GM21526 (cell line): Measurements from ENCODE around the gene RPP25.
"Not testable (repeated sequence)": the region's sequence is repeated elsewhere in the genome, so short reads cannot be mapped to it uniquely, and the experiment has no call there.

ENCODE experiments used
- ATAC-seq: cut with Tn5 transposase; IDR thresholded peaks from one replicate; pipeline ENCODE4 v1.9.1; 2021; ENCODE audit warnings: moderate library complexity; ENCODE audit not compliant: unreplicated experiment, low FRiP score

The RPP25 gene

DNA sequence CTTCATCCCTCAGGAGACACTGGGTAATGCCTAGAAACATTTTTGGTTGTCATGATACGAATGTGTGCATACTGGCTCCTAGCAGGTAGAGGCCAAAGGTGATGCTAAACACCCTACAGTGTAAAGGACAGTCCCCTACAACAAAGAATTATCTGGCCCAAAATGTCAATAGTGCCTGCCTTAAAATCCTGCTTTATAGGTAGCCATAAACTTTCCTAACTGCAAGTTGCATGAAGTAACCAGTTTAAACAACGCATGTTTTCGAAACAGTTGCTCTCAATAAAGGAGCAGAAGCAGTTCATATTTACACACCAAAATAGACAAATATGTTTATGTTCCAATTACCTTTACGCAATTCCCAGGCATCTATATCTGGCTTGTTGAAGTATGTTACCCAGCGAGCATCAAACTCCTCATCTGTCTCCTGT lies 27.8 kb downstream of the RPP25 start:
- no peak for ATAC-seq

DNA sequence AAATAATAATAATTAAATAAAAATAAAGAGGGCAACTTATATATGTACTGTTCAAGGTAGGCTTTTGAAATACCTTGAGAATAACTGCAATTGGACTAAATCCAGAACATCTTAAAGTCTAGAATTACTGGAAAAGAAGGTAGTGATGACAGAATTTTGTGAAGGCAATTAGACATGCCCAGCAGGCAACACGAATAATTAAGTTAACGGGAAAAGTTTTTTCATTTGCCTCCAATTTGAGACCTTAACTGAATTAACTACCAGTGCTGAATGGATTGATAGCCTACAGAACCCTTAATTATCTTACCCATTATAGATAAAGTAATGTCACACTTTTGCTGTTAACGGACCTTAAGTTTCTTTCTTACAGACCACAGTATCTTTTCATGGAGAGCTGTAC lies 32.0 kb downstream of the RPP25 start:
- no peak for ATAC-seq

DNA sequence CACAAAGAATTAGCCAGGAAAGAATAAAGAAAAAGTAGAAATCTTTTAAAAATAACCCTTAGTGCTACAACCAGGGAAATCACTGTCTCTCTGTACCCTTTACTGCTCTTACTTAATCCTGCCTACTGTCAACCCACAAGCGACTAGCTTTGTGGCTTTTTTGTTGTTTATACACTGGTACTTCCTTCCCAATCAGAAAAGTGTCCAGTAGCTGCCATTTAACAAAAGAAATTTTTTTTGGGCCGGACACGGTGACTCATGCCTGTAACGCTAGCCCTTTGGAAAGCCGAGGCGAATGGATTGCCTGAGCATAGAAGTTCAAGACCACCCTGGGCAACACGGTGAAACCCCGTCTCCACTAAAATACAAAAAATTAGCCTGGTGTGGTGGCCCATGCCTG lies 36.1 kb downstream of the RPP25 start:
- no peak for ATAC-seq

DNA sequence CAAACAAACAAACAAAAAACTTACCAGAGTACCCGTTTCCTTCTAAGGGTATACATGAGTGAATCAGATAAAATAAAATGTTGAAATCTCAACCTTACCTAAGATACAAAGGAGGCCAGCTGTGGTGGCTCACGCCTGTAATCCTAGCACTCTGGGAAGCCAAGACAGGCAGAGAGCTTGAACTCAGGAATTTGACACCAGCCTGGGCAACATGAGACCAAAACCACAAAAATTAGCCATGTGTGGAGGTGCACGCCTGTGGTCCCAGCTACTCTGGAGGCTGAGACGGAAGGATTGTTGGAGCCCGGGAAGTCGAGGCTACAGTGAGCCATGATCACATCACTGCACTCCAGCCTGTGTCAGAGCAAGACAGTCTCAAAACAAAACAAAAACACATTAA lies 38.9 kb downstream of the RPP25 start:
- no peak for ATAC-seq

DNA sequence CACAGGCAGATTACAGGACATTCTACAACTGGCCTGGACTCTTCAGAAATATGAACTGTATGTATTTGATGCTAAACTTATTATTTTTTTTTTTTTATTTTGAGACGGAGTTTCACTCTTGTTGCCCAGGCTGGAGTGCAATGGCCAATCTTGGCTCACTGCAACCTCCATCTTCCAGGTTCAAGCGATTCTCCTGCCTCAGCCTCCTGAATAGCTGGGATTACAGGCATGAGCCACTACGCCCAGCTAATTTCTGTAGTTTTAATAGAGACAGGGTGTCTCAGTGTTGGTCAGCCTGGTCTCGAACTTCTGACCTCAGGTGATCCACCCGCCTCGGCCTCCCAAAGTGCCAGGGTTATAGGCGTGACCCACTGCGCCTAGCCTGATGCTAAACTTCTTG lies 42.8 kb downstream of the RPP25 start:
- ATAC-seq = not testable (repeated sequence)

DNA sequence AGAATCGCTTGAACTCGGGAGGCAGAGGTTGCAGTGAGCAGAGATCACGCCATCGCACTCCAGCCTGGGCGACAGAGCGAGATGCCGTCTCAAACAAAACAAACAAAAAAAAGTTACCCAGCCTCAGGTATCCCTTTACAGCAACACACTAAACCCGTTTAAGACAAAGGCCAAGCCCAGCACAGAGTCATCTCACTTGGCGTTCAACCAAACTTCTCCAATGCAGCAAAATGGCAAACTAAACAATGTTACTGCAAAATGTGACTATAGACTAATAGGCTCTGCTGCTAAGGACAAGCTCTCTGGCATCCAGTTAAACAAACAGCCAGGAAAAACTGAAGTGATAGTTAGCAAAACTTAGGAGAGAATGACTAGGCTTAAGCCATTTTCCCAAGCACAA lies 43.5 kb downstream of the RPP25 start:
- no peak for ATAC-seq

DNA sequence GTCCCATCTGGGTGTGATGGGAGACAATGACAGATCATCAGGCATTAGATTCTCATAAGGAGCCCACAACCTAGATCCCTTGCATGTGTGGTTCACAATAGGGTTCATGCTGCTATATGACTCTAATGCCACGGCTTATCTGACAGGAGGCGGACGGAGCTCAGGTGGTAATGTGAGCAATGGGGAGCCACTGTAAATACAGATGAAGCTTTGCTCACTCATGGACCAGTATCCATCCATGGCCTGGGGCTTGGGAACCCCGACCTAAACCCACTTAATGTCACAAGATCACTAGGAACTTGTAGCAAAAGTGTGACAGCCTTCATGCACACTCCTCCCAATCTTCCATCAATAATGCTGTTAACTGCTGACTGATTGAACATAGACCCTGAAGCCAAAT lies 47.9 kb downstream of the RPP25 start:
- no peak for ATAC-seq

DNA sequence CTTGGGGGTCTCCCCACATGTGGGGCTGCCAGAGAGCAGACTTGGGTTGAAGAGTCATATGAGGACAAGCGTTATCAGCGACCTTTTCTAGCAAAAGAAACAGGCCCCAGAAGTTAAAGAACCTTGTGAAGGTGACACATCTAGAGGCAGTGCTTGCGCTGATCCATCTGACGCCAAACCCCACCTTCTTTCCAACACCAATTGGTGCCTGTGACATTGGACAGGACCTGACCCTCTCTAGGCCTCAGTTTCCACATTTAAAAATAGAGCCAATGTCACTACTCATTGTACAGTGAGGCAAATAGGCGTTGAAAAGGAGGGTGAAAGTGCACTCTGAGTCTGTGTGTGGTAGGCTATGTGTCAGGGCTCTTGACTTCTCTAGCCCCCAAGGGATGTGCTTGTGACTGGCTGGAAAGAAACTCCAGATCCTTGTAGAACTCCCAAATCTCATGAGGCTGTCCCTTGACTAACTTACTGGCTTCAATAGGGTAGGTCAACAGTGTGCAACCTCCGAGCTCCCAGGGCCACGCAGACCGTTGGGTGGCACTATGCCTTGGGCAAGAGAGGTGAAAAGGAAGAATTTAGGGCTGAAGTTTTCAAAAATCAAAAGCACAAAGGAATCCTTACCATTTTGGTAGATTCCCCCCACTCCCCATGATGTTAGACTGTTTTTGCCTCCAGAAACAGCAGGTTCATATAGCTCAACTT lies 49.3 kb downstream of the RPP25 start:
- ATAC-seq = no peak

DNA sequence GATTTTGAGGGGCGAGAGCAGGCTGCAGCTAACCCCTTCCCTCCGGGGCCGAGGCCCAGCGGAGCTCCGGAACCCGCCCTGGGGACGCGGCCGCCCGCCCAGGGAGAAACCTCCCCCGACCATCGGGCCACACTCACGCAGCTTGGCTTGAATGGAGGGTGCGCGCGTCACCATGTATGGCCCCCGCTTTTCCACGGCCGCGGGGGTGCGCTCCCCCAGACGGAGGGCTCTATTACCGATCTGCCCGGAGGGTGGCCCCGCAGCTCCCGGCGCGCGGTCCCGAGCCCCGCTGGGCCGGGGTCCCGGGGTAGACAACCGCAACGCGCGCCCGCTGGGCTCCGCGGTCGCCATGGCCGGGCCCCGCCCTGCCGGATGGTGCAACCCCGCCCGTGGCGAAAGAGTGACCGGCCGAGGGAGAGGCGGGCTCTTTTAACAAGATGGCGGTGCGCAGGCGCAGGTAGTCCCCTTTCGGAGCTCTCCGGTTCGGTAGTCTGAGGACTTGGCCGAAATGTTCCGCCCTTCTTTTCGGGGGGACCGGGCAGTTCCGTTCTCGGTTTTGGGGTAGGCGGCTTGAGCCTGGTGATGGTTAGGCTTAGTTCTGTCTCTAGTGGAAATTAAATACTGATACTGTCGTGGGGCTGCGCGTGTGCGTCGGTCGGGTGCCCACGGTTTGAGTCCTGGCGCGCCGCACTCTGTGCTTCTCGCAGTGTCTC lies 50.0 kb downstream of the RPP25 start, which contains the start of gene FAM219B:
FAM219B (minus strand) TSS at position 402 of the 713 bp plus-strand sequence; CDS start at position 351, 51 bp downstream.
- peak; percentile 68 for ATAC-seq

DNA sequence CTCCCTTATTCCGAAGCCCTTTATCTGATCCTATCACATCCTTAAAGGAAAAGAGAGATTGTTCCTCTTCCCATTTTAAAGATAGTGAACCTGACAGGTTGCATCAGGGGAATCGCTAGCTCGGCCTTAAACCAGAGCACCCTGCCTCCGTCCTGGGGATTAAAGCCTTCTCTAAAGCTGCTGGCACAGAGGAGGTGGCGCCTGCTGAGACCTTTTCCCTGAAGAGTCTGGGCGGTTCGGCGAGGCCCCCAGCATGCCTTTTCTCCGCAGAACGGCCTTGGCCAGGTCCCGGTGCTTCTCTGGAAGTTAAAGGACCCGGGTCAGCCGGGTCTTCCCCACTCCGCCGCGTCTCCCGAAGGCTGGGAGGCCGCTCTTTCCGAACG lies 50.5 kb downstream of the RPP25 start:
- ATAC-seq = no peak
